ENCODE data around the gene EHD1.

The EHD1 gene

DNA sequence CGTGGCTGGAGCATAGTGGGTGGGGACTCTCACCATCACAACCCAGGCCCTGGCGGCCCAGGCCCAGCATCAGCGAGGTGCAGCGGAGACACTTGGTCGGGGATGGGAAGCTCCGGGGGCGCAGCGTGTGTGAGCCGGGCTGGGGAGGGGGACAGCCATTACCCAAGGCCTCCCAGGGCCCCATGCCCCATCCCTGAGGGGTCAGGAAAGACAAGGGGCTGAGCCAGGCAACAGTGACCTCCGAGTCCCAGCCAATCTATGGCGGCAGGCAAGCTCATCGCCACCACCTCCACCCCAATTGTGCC lies 45.3 kb downstream of the EHD1 start:
- TF ChIP-seq, protein P1, sequence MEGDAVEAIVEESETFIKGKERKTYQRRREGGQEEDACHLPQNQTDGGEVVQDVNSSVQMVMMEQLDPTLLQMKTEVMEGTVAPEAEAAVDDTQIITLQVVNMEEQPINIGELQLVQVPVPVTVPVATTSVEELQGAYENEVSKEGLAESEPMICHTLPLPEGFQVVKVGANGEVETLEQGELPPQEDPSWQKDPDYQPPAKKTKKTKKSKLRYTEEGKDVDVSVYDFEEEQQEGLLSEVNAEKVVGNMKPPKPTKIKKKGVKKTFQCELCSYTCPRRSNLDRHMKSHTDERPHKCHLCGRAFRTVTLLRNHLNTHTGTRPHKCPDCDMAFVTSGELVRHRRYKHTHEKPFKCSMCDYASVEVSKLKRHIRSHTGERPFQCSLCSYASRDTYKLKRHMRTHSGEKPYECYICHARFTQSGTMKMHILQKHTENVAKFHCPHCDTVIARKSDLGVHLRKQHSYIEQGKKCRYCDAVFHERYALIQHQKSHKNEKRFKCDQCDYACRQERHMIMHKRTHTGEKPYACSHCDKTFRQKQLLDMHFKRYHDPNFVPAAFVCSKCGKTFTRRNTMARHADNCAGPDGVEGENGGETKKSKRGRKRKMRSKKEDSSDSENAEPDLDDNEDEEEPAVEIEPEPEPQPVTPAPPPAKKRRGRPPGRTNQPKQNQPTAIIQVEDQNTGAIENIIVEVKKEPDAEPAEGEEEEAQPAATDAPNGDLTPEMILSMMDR (IDR thresholded peaks at IDR 0.05; ENCODE audit: control extremely low read depth, extremely low read depth, low read depth, missing control alignments), result no peak
- ChIA-PET CTCF (interaction anchor here (9.6 kb wide), 1 partner anchor 14 kb away, joined by 54 read pairs; no protein-coding TSS in a partner anchor), POLR2A (no interaction called here)
- no peak for DNase-seq (ENCODE audit: extremely low spot score)

DNA sequence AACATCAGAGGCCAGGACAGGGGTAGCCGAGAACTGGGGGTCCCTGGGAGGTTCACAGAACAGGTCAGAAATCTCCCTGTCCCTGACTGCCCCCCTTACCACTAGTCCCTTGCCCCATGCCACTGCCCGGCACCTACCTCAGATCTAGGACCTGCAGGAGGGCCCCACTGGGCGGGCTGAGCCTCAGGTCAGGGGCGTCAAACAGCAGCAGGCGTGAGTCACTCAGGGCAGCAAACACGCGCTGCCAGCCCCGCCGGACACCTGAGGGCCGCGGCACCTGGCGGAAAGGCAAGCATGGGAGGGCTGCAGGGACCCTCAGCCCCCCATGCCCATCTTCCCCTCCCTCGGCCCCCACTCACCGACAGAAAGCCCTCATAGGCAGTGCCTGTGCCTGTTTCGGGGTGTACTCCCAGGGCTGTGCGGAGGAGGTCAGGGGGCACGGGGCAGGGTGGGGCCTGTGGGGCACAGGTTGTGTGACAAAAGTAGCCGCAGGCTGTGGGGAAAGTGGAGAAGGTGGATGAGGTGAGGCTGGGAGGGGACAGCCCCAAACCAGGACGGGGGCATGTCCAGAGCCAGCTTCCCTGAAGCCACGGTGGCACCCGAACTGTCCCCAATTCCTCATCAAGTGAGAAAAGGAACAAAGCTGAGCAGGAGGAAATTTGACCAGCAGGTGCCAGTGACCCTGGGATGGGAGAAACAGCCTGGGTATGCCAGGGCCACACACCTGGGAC lies 45.8 kb downstream of the EHD1 start:
- CTCF ChIA-PET, result interaction anchor here (9.6 kb wide), 1 partner anchor 14 kb away, joined by 54 read pairs; no protein-coding TSS in a partner anchor
- no peak for DNase-seq (ENCODE audit: extremely low spot score)
- TF ChIP-seq, protein P1 (IDR thresholded peaks at IDR 0.05; ENCODE audit: control extremely low read depth, extremely low read depth, low read depth, missing control alignments), result no peak
- POLR2A ChIA-PET, result no interaction called here

DNA sequence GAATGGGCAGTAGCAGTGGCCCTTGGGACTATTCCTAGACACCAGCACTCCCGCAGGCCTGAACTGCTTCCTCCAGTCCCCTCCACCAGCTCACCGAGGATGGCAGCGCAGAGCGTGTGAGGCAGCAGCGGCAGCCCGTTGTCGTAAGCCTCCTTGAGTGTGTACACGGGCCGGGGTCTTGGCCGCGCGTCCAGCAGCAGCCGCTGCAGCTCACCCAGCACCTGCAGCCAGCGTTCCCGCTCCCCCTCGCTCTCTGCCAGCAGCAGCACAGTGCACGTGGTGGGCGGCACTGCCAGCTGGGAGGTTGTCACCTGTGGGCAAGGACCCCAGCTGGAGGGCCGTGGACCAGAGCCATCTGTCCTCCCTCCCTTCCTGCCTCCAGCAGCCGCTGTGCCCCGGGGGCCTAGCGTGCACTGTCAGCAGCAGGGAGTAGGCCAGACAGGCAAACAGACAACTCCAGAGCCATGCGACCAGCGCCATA lies 47.0 kb downstream of the EHD1 start:
- DNase-seq (ENCODE audit: extremely low spot score), result no peak
- POLR2A ChIA-PET, result no interaction called here
- TF ChIP-seq, protein P1 (IDR thresholded peaks at IDR 0.05; ENCODE audit: control extremely low read depth, extremely low read depth, low read depth, missing control alignments), result no peak

DNA sequence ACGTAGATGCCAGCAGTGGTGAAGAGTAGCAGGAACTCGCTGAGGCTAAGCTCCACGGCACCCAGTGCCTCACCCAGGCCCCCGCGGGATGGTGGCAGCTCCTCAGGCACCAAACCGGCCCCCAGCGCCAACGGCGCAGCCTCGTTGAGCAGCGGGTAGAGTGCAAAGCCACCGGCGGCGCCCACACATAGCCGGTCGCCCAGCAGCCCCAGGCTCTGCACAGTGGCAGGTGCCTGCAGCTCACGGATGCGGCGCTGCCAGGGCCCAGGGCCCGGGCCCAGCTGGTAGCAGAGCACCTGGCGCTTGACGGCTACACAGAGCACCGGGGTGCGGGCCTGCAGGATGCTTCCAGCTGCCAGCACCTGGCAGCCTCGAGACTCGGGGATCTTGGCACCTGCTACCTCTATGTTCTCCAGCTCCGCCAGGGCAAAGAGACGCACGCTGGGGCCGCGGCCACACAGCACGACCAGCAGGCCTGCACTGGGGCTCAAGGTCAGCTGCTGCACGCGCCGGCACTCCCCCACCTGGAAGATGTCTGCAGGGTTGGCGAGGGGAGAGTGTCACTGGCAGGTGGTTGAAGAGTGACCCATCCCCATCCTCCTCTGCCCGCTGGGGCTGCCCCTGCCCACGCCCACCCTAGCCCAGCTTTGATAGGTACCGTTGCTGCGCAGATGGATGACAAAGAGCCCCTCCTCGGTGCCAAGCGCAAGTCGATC lies 48.7 kb downstream of the EHD1 start:
- DNase-seq (ENCODE audit: extremely low spot score), result no peak
- ChIA-PET POLR2A (interaction anchor here (0.5 kb wide), 1 partner anchor 1637 kb away, joined by 4 read pairs; no protein-coding TSS in a partner anchor), CTCF (interaction anchor here (1.4 kb wide), 1 partner anchor 15 kb away, joined by 5 read pairs; the partner anchor contains the start of gene CDC42BPG)
- TF ChIP-seq, protein P1 (IDR thresholded peaks at IDR 0.05; ENCODE audit: control extremely low read depth, extremely low read depth, low read depth, missing control alignments), result no peak

More for the DNA sequence above, 47.0 kb downstream of the EHD1 start:
- CTCF ChIA-PET, result interaction anchor here (9.6 kb wide), 1 partner anchor 16 kb away, joined by 54 read pairs; no protein-coding TSS in a partner anchor

DNA sequence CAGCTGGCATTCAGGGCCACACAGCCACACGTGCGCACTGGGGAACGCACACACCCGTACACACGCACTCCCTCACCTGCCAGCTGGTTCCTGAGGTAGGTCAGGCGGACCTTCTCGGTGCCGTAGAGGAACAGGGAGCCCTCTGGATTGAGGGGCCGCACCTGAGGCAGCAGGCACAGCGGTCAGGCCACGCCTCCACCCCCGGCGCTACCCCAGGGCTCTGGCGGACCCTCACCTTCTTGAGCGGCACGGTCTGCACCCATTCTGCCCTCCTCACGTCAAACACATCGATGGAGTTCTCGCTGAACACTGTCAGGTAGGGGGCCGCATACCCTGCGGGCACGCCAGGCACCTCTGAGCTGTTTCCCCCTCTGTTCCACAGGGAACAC lies 51.0 kb downstream of the EHD1 start:
- POLR2A ChIA-PET, result interaction anchor here (0.6 kb wide), 1 partner anchor 1128 kb away, joined by 4 read pairs; no protein-coding TSS in a partner anchor
- no peak for DNase-seq (ENCODE audit: extremely low spot score)
- CTCF ChIA-PET, result interaction anchor here (1.2 kb wide), 1 partner anchor 488 kb away, joined by 3 read pairs; the partner anchor contains the start of gene CDC42EP2
- TF ChIP-seq, protein P1 (IDR thresholded peaks at IDR 0.05; ENCODE audit: control extremely low read depth, extremely low read depth, low read depth, missing control alignments), result no peak

Data from GM10248 (cell line).